ENCODE measurements around the gene TPRA1. TPM values are rescaled to one million over a fixed set of nuclear protein-coding genes. Genes with fewer than 3 reads are reported as not detected.

Gene TPRA1
- polyA plus RNA-seq, 4 donors: 23.7 to 26.1 (median 25.7) TPM

DNA sequence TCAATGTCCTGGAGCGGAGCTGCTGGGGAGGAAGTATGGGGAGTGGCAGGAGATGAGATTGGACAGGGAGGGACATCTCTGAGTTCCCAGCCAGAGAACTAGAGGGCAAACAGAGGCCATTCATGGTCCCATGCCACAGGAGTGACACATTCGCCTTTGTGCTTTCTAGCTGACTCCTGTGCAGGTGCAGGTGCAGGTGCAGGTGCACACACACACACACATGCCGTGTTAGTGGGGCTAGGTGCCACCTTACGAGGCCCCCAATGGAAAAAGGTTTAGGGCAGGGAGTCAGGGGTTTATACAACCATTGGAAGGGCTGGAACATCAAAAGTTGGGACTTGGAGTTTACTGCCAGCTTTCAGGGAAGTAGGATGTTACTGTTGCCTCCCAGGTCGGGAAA is 52.0 kb downstream of the TPRA1 start:
- no peak for DNase-seq
- 28 to 66% (median 47%) methylated on average over 5 of the region's 5 CpGs for WGBS, 3 donors

DNA sequence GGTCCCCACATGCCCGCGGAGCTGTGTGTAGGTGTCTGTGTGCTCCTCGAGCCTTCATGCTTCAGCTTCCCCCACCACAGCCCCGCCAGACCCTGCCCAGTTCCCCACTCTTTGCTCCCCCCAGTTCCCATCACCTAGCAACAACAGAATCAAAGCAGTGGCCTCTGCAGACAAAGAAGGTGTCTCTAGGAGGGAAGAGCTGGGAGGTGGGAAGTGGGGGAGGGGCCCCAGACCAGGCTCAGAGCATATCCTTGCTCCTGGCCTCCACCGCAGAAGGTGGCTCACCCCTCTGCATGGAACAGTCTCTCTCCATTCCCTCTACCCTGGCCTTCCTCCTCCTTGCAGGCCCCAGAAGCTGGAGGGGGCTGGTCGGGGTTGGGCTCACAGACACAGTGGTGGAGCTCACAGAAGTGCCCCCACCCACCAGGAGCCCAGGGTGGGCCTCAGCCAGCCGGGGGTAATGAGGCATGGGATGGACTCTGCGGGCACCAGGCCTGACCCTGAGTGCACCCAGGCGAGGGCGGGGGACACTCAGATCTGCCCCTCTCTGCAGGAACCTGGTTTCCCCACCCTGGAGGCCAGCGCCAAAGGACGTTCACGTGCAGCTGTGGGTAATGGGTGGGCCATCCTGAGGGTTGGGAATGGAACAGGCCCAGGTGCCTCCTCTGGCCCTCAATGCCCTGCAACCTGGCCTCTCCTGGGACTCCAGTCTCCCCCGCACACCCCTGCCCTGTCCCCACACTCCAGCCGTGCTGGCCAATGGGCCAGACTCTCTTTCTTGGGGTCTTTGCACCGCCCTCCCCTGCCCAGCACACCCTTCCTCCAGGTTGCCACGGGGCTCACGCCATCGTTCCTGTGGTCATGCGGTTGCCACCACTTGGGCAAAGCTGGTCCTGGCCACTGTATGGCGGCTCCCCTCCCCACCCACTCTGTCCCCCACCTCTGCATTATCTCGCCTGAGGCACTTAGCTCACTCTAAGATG is 53.4 kb downstream of the TPRA1 start:
- no peak overlapping the region for H3K27ac ChIP-seq (ENCODE audit: low read depth in 1 of 3, low read length in 2 of 3)
- H3K9me3 ChIP-seq (ENCODE audit: control insufficient read depth in 2 of 2, insufficient read depth in 1 of 2, low read depth in 1 of 2, low read length in 1 of 2): no peaks in the 10 kb centered on the region
- 69 to 78% (median 77%) methylated on average over 21 to 22 of the region's 22 CpGs for WGBS, 3 donors
- peaks cover 0 to 2% (median 0%) of the 10 kb centered on the region in 3 donors for H3K27me3 ChIP-seq (ENCODE audit: control insufficient read depth in 3 of 3, insufficient read depth in 3 of 3, low read length in 3 of 3)
- H3K4me1 ChIP-seq (ENCODE audit: control insufficient read depth in 3 of 3, insufficient read depth in 2 of 3, low read depth in 1 of 3, low read length in 2 of 3): no peaks in the 10 kb centered on the region
- FAIRE-seq (no peak), DNase-seq (no peak)
- no peaks in the 10 kb centered on the region for H3K36me3 ChIP-seq (ENCODE audit: control insufficient read depth in 3 of 3, insufficient read depth in 2 of 3, low read depth in 1 of 3, low read length in 3 of 3)
- no peak overlapping the region for H3K4me3 ChIP-seq (ENCODE audit: low read depth in 1 of 3, low read length in 3 of 3)

More for the DNA sequence above, 52.0 kb downstream of the TPRA1 start:
- Histone ChIP-seq H3K4me3 (ENCODE audit: low read depth in 1 of 3, low read length in 3 of 3) (no peak overlapping the region), H3K27me3 (ENCODE audit: control insufficient read depth in 3 of 3, insufficient read depth in 3 of 3, low read length in 3 of 3) (peaks cover 0 to 2% (median 0%) of the 10 kb centered on the region in 3 donors), H3K36me3 (ENCODE audit: control insufficient read depth in 3 of 3, insufficient read depth in 2 of 3, low read depth in 1 of 3, low read length in 3 of 3) (no peaks in the 10 kb centered on the region), H3K4me1 (ENCODE audit: control insufficient read depth in 3 of 3, insufficient read depth in 2 of 3, low read depth in 1 of 3, low read length in 2 of 3) (no peaks in the 10 kb centered on the region), H3K27ac (ENCODE audit: low read depth in 1 of 3, low read length in 2 of 3) (no peak overlapping the region), H3K9me3 (ENCODE audit: control insufficient read depth in 2 of 2, insufficient read depth in 1 of 2, low read depth in 1 of 2, low read length in 1 of 2) (no peaks in the 10 kb centered on the region)
- no peak for FAIRE-seq

DNA sequence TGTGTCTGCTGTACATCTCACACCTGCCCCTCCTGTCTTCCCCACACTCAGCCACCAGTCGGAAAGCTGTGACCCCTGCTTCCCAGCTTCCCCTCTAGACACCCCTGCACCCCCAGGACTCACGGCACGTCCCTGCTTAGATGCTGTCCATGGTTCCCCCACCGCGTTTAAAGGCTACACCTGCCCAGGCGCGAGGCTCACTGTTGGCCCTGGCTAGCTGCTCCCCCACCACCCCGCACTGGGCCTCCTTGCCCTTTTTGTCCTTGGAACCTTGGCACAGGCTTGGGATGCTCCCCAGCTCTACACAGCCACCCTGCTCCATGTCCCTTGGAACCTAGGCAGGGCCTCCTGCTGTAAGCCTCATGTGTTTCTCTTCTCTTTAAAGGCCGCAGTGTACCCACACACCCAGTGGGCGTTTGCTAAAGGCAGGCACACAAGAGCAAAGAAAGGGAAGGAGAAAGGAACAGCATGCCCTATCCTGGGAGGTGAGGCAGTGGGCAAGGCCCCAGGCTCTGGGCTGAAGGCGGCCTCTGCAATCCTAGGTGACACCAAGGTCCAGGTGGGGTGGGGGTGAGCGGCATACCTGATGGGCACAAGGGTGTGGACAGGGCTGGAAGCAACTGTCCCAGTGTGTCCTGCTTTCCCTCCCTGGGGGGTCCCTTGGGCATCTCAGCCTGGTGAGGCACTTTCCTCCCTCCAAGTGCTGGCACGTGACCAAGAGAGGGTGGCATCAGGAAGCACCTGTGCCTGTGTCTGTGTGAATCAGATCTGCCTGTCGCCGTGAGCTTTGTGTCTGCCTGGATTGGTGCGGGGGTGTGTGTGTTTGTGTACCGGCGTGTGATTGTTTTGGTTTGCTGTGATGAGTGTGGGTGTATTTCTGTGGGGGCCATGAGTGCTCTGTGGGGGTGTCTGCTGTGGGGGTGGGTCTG is 54.4 kb downstream of the TPRA1 start:
- WGBS, 3 donors: 60 to 68% (median 66%) methylated on average over 18 of the region's 18 CpGs
- H3K27me3 ChIP-seq (ENCODE audit: control insufficient read depth in 3 of 3, insufficient read depth in 3 of 3, low read length in 3 of 3): peaks cover 0 to 2% (median 0%) of the 10 kb centered on the region in 3 donors
- no peaks in the 10 kb centered on the region for H3K4me1 ChIP-seq (ENCODE audit: control insufficient read depth in 3 of 3, insufficient read depth in 2 of 3, low read depth in 1 of 3, low read length in 2 of 3)
- H3K4me3 ChIP-seq (ENCODE audit: low read depth in 1 of 3, low read length in 3 of 3): no peak overlapping the region
- no peaks in the 10 kb centered on the region for H3K36me3 ChIP-seq (ENCODE audit: control insufficient read depth in 3 of 3, insufficient read depth in 2 of 3, low read depth in 1 of 3, low read length in 3 of 3)
- no peaks in the 10 kb centered on the region for H3K9me3 ChIP-seq (ENCODE audit: control insufficient read depth in 2 of 2, insufficient read depth in 1 of 2, low read depth in 1 of 2, low read length in 1 of 2)
- FAIRE-seq (no peak), DNase-seq (no peak)
- no peak overlapping the region for H3K27ac ChIP-seq (ENCODE audit: low read depth in 1 of 3, low read length in 2 of 3)

DNA sequence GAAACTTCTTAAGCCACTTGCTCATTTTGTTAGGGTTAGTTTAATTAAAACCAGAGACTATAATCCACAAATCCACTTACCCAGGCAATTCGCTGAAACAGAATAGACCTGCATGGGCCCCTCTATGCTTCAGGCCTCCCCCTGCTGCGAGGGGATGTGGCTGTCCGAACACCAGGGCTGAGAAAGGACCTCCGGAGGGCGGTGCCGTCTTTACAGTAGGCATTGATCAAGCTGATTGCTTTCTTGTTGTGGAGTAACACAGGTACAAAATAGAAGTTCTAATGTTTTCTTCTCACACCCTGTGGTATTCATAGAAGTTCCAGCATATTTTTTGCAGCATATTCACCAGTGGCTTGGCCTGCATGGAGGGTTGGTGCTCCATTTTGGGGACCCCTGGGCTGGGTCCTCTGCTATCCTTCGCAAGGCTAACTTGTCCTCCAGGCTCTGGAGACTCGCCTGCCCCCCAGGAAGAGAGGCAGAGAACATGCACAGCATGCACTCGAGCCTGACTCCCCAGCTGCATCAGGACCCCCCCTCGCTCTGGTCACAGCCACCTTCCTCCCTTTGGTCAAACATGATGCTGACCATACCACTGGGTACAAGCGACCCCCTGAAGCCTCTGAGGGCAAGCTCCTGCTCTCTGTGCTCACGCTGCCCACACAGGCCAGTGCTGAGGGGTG is 55.3 kb downstream of the TPRA1 start:
- WGBS, 3 donors: 78 to 80% (median 79%) methylated on average over 12 of the region's 12 CpGs
- Histone ChIP-seq H3K4me3 (ENCODE audit: low read depth in 1 of 3, low read length in 3 of 3) (no peak overlapping the region), H3K36me3 (ENCODE audit: control insufficient read depth in 3 of 3, insufficient read depth in 2 of 3, low read depth in 1 of 3, low read length in 3 of 3) (no peaks in the 10 kb centered on the region), H3K9me3 (ENCODE audit: control insufficient read depth in 2 of 2, insufficient read depth in 1 of 2, low read depth in 1 of 2, low read length in 1 of 2) (no peaks in the 10 kb centered on the region), H3K27ac (ENCODE audit: low read depth in 1 of 3, low read length in 2 of 3) (no peak overlapping the region), H3K4me1 (ENCODE audit: control insufficient read depth in 3 of 3, insufficient read depth in 2 of 3, low read depth in 1 of 3, low read length in 2 of 3) (no peaks in the 10 kb centered on the region), H3K27me3 (ENCODE audit: control insufficient read depth in 3 of 3, insufficient read depth in 3 of 3, low read length in 3 of 3) (peaks cover 0 to 2% (median 0%) of the 10 kb centered on the region in 3 donors)
- DNase-seq (no peak), FAIRE-seq (no peak)

DNA sequence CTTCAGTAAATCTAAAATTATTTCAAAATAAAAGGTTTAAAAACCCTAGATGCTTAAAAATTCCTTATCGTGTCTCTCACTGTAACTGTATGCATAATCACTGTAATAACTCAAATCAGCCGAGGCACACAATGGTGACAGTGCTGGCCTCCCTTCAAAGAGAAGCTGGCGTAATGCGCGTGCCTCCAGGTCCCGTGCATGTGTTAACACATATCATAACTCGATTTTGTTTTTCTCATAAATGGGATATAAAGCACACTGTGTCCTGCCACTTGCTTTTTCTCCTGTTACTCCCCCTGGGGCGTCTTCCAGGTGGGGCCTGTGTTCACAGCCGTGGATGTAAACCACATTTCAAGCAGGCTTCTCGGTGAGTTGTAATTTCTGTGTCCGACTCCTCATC is 56.0 kb downstream of the TPRA1 start:
- H3K9me3 ChIP-seq (ENCODE audit: control insufficient read depth in 2 of 2, insufficient read depth in 1 of 2, low read depth in 1 of 2, low read length in 1 of 2): no peaks in the 10 kb centered on the region
- no peaks in the 10 kb centered on the region for H3K4me1 ChIP-seq (ENCODE audit: control insufficient read depth in 3 of 3, insufficient read depth in 2 of 3, low read depth in 1 of 3, low read length in 2 of 3)
- no peaks in the 10 kb centered on the region for H3K36me3 ChIP-seq (ENCODE audit: control insufficient read depth in 3 of 3, insufficient read depth in 2 of 3, low read depth in 1 of 3, low read length in 3 of 3)
- H3K27me3 ChIP-seq (ENCODE audit: control insufficient read depth in 3 of 3, insufficient read depth in 3 of 3, low read length in 3 of 3): peaks cover 0 to 2% (median 0%) of the 10 kb centered on the region in 3 donors
- no peak for DNase-seq
- H3K27ac ChIP-seq (ENCODE audit: low read depth in 1 of 3, low read length in 2 of 3): no peak overlapping the region
- no peak overlapping the region for H3K4me3 ChIP-seq (ENCODE audit: low read depth in 1 of 3, low read length in 3 of 3)
- 81 to 85% (median 84%) methylated on average over 11 of the region's 11 CpGs for WGBS, 3 donors
- FAIRE-seq: no peak

DNA sequence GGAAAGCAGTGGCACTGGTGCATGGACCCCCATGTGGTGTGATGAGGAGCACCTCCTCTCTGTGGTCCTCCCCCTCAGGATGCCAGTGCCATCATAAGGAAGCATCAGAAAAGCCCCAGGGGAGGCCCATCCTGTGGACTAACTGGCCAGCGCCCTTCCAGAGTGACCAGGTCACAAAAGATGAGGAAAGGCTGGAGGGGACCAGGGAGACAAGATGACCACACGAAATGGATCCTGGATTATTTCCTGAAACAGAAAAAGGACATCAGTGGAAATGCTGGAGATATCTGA is 56.4 kb downstream of the TPRA1 start:
- no peaks in the 10 kb centered on the region for H3K4me1 ChIP-seq (ENCODE audit: control insufficient read depth in 3 of 3, insufficient read depth in 2 of 3, low read depth in 1 of 3, low read length in 2 of 3)
- DNase-seq (no peak), FAIRE-seq (no peak)
- no peak overlapping the region for H3K4me3 ChIP-seq (ENCODE audit: low read depth in 1 of 3, low read length in 3 of 3)
- WGBS, 3 donors: 58 to 67% (median 64%) methylated on average over 2 of the region's 2 CpGs
- no peak overlapping the region for H3K27ac ChIP-seq (ENCODE audit: low read depth in 1 of 3, low read length in 2 of 3)
- H3K9me3 ChIP-seq (ENCODE audit: control insufficient read depth in 2 of 2, insufficient read depth in 1 of 2, low read depth in 1 of 2, low read length in 1 of 2): no peaks in the 10 kb centered on the region
- H3K36me3 ChIP-seq (ENCODE audit: control insufficient read depth in 3 of 3, insufficient read depth in 2 of 3, low read depth in 1 of 3, low read length in 3 of 3): no peaks in the 10 kb centered on the region
- H3K27me3 ChIP-seq (ENCODE audit: control insufficient read depth in 3 of 3, insufficient read depth in 3 of 3, low read length in 3 of 3): peaks cover 0 to 2% (median 0%) of the 10 kb centered on the region in 3 donors

DNA sequence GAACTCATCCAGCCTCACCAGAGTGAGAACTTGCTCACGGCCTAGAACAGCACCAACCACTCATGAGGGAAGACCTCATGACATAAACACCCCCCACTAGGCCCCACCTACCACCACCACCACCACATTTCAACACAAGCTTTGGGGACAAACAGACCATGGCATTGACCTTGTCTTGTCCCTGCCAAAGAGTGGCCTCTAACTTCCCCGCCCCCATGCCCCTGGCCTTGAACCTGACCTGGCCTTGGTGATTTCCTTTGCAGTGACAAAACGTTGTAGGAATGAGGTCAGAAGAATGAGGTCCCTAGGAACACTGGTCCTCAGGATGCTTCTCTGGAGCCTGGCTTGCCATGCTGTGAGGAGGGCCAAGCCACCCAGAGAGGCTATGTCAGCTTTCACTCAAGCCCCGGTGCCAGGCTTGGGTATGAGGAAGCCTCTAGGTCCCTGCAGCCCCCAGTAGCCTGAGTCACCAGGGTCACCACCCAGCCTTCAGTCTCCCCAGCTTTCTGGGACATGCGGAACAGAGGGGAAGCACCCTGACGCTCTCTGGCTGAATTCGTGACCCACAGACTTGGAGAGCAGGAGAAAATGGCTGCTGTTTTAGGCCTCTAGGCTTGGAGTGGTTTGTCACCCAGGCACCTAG is 57.9 kb downstream of the TPRA1 start:
- Histone ChIP-seq H3K36me3 (ENCODE audit: control insufficient read depth in 3 of 3, insufficient read depth in 2 of 3, low read depth in 1 of 3, low read length in 3 of 3) (no peaks in the 10 kb centered on the region), H3K4me1 (ENCODE audit: control insufficient read depth in 3 of 3, insufficient read depth in 2 of 3, low read depth in 1 of 3, low read length in 2 of 3) (no peaks in the 10 kb centered on the region), H3K27me3 (ENCODE audit: control insufficient read depth in 3 of 3, insufficient read depth in 3 of 3, low read length in 3 of 3) (no peaks in the 10 kb centered on the region), H3K27ac (ENCODE audit: low read depth in 1 of 3, low read length in 2 of 3) (no peak overlapping the region), H3K9me3 (ENCODE audit: control insufficient read depth in 2 of 2, insufficient read depth in 1 of 2, low read depth in 1 of 2, low read length in 1 of 2) (no peaks in the 10 kb centered on the region), H3K4me3 (ENCODE audit: low read depth in 1 of 3, low read length in 3 of 3) (no peak overlapping the region)
- DNase-seq (no peak), FAIRE-seq (no peak)
- WGBS, 3 donors: 82 to 89% (median 84%) methylated on average over 7 of the region's 7 CpGs

DNA sequence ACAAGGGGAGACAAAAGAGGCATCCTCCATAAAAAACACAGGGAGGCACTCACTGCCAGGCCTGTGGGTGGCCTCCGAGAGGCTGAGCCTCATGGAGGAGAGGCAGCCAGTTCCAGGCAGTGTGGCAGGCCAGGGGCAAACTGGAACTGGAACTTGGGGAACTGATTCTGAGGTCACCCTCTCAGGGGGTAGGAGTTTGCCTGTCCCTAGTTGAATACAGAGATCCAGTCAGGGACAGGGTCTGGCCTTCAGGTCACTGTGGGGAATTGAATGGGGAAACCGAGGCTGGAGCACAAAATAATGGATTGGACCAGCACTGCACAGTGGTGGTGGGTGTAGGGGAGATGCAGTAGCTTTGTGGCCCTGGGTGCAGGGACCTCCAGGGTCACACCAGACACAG is 58.7 kb downstream of the TPRA1 start:
- Histone ChIP-seq H3K9me3 (ENCODE audit: control insufficient read depth in 2 of 2, insufficient read depth in 1 of 2, low read depth in 1 of 2, low read length in 1 of 2) (no peaks in the 10 kb centered on the region), H3K27ac (ENCODE audit: low read depth in 1 of 3, low read length in 2 of 3) (no peak overlapping the region), H3K27me3 (ENCODE audit: control insufficient read depth in 3 of 3, insufficient read depth in 3 of 3, low read length in 3 of 3) (no peaks in the 10 kb centered on the region), H3K4me1 (ENCODE audit: control insufficient read depth in 3 of 3, insufficient read depth in 2 of 3, low read depth in 1 of 3, low read length in 2 of 3) (no peaks in the 10 kb centered on the region), H3K36me3 (ENCODE audit: control insufficient read depth in 3 of 3, insufficient read depth in 2 of 3, low read depth in 1 of 3, low read length in 3 of 3) (no peaks in the 10 kb centered on the region), H3K4me3 (ENCODE audit: low read depth in 1 of 3, low read length in 3 of 3) (no peak overlapping the region)
- 70 to 88% (median 72%) methylated on average over 2 of the region's 2 CpGs for WGBS, 3 donors
- DNase-seq (no peak), FAIRE-seq (no peak)
